ENCODE results near the gene SLC4A5.

DNA sequence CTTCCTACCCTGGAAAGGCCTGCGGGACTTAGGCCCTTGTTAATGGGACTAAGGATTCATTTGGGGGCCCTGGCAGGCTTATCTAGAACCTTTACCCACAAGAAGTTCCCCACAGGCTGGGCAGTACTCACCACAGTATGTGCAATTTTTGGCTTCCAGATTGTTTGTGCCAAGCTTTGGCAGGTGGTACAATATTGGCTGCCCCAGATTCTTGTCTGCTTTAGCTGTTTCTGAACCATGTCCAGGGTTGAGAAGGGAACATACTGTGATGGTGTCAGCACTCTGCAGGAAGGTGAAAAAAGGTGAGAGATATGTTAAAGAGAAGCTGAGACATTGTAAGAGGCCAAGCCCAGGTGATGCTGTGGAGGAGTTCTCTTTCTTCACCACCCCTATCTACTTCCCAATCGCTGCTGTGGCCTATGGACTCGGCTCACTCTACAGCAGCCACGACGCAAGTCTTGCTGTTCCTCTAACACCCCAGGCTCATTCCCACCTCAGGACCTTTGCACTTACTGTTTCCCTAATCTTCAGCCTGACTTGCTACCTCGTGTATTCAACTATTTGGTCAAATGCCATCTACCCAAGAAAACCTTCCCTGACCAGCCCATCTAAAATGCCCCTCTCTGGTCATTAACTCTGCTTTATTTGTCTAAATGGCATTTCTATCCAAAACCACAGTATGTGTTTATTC, 9.2 kb downstream of the SLC4A5 start:
- TF ChIP-seq, protein P1, sequence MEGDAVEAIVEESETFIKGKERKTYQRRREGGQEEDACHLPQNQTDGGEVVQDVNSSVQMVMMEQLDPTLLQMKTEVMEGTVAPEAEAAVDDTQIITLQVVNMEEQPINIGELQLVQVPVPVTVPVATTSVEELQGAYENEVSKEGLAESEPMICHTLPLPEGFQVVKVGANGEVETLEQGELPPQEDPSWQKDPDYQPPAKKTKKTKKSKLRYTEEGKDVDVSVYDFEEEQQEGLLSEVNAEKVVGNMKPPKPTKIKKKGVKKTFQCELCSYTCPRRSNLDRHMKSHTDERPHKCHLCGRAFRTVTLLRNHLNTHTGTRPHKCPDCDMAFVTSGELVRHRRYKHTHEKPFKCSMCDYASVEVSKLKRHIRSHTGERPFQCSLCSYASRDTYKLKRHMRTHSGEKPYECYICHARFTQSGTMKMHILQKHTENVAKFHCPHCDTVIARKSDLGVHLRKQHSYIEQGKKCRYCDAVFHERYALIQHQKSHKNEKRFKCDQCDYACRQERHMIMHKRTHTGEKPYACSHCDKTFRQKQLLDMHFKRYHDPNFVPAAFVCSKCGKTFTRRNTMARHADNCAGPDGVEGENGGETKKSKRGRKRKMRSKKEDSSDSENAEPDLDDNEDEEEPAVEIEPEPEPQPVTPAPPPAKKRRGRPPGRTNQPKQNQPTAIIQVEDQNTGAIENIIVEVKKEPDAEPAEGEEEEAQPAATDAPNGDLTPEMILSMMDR (IDR thresholded peaks at IDR 0.05): no peak
- no peak for TF ChIP-seq POLR2A (IDR thresholded peaks at IDR 0.05)

Data from prostate gland (tissue), 2 donors.